NCI-H345 (cell line): ENCODE results near the gene NSG2.
A peak's percentile ranks its signal among the peaks of the same experiment; 100 is the strongest.

Source experiments
- DNase-seq: peaks from one replicate; lab custom pipeline; 2025; lab: John Stamatoyannopoulos, UW

Gene NSG2

GRCh38 chr5:174045470-174046025 is at the start of gene NSG2:
Gene NSG2, plus strand, starts transcription at chr5:174045706. Its CDS starts 1,050 bp downstream, at chr5:174046756.
- DNase-seq = peak; percentile 92

- DNase-seq = no peak
Observed at GRCh38 chr5:173997331-173997730, 48.2 kb upstream of the NSG2 start.

- DNase-seq = no peak
Observed at GRCh38 chr5:173998531-173998930, 47.0 kb upstream of the NSG2 start.

- no peak for DNase-seq
Observed at GRCh38 chr5:174000076-174000475, 45.4 kb upstream of the NSG2 start.

- DNase-seq = no peak
Observed at GRCh38 chr5:174003795-174004194, 41.7 kb upstream of the NSG2 start.

GRCh38 chr5:174008922-174009321 is 36.6 kb upstream of the NSG2 start:
- no peak for DNase-seq

- DNase-seq = no peak
Observed at GRCh38 chr5:174010365-174010764, 35.1 kb upstream of the NSG2 start.

- DNase-seq = no peak
Observed at GRCh38 chr5:174011441-174011840, 34.1 kb upstream of the NSG2 start.

- DNase-seq = peak; percentile 75
Observed at GRCh38 chr5:174020069-174020927, 25.2 kb upstream of the NSG2 start.

GRCh38 chr5:174020928-174021304 is 24.6 kb upstream of the NSG2 start:
- DNase-seq = no peak

GRCh38 chr5:174022384-174023095 is 23.0 kb upstream of the NSG2 start:
- DNase-seq = no peak

GRCh38 chr5:174030286-174030685 is 15.2 kb upstream of the NSG2 start:
- DNase-seq = no peak

GRCh38 chr5:174044466-174045254 is 846 bp upstream of the NSG2 start:
- no peak for DNase-seq

- no peak for DNase-seq
Observed at GRCh38 chr5:174046558-174046957, 1.1 kb downstream of the NSG2 start.

GRCh38 chr5:174047472-174048099 is 2.1 kb downstream of the NSG2 start:
- DNase-seq = no peak

GRCh38 chr5:174052636-174053035 is 7.1 kb downstream of the NSG2 start:
- no peak for DNase-seq

GRCh38 chr5:174053905-174054304 is 8.4 kb downstream of the NSG2 start:
- no peak for DNase-seq

GRCh38 chr5:174056064-174056847 is 10.8 kb downstream of the NSG2 start:
- peak; percentile 76 for DNase-seq

- DNase-seq = no peak
Observed at GRCh38 chr5:174057206-174057605, 11.7 kb downstream of the NSG2 start.

GRCh38 chr5:174058433-174059122 is 13.1 kb downstream of the NSG2 start:
- DNase-seq = no peak
